ENCODE data around the gene DNAI2.
"Not testable (repeated sequence)": the region's sequence is repeated elsewhere in the genome, so short reads cannot be mapped to it uniquely, and the experiment has no call there.

The DNAI2 gene

GRCh38 chr17:74245145-74245831, 28.7 kb upstream of the DNAI2 start:
- DNase-seq, result no peak

- DNase-seq, result no peak
Measured at GRCh38 chr17:74245871-74246270, 28.2 kb upstream of the DNAI2 start.

DNA sequence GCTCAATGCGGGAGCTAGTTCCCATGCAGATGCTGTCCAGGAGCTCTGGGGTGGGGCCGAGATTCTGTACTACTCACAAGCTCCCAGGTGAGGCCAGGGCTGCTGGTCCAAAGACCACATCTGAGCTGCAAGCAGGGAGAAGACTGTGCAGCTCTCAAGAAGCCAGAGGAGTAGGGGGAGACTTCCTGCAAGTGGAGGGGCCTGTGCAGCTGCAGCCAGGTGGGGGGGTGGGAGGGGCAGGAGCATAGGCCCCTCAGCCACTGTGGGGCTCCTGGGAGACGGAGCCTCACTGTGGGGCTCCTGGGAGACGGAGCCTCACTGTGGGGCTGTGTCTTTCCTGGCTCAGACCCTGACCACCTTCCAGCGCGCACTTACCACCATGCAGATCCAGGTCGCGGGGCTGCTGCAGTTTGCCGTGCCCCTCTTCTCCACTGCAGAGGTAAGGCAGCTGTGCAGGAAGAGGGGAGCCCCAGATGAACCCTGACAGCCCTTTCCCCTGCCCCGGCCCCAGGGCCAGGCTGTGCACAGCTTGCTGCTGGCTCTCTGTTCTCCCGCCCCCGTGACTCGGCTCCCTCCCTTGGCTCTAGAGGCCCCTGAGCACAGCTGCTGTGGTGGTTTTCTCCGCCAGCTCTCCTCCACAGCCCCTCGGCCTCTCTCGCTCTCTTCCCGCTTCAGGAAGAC, 24.3 kb upstream of the DNAI2 start:
- no peak for DNase-seq

DNA sequence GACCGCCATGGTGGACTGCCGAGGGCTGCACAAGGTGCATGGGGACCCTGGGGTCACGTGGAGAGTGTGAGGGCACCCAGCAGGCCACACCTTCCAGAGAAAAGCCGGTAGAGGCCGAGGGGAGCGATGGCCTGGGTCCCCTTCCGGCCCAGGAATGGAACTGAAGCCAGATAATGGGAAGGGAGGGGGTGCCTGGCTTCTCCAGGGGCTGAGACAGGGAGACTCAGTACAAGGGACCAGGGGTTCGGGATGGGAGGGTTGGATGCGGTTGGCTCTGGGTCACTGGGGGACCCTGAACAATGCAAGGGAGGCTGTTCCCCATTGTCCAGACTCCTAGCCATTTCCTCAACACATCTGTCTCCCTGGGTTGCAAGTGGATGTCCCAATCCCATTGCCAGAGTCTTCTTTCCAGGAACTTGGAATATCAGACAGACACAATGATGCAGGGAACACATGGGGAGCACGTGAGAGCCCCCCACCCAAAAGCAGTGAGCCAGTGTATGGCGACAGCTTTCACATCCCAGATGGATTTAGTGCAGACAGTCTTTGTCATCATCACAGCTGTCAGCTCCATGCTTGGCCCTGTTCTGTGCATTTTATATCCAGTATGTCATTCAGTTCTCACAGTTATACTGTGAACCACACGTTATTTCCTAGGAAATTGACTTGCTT, 23.6 kb upstream of the DNAI2 start:
- no peak for DNase-seq

DNA sequence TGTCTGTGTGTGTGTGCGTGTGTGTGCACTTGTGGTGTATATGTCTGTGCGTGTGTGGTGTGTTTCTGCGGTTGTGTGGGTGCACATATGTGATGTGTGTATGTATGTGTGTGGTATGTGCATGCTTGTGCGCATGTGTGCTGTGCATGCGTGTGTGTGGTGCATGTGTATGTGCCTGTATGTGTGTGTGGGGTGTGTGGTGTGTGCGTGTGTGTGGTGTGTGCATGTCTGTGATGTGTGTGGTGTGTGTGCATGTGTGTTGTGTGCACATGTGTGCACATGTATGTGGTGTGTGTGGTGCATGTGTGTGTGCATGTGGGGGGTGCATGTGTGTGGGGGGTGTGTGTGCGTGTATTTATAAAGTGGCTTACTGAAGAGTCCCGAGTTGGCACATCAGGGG, 23.0 kb upstream of the DNAI2 start:
- DNase-seq, result no peak

DNA sequence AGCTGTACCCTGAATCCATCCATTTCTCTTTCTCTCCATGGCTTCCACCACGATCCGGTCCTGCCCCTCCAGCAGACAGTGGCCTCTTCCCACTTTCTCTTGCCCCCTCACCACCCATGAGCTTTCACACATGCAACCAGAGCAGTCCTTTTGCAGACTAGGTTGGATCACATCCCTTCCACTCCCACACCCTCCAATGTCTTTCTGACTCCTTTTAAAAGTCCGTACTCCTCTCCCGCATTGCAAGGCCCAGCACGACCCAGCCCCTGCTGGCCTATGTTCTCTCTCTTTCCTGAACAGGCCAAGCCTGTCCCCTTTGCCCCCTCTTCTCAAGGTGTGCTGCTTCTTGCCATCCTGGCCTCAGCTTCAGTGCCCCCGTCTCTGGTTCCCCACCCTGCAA, 22.5 kb upstream of the DNAI2 start:
- DNase-seq, result no peak

DNA sequence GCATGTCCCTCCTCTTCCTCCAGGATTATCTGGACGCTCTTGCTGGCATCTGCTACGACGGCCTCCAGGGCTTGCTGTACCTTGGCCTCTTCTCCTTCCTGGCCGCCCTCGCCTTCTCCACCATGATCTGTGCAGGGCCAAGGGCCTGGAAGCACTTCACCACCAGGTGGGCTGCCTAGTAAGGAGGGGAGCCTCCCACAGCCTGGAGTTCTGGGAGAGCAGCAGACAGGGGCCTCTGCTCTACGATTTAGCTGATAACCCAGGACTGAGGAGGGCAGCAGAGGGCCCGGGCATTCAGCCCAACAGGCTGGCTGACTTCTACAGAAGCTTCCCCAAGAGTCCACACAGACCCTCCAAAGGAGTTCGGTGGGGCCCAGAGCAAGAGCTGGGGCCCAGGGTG, 21.8 kb upstream of the DNAI2 start:
- peak; percentile 28 for DNase-seq

GRCh38 chr17:74253036-74253435, 21.0 kb upstream of the DNAI2 start:
- no peak for DNase-seq

DNA sequence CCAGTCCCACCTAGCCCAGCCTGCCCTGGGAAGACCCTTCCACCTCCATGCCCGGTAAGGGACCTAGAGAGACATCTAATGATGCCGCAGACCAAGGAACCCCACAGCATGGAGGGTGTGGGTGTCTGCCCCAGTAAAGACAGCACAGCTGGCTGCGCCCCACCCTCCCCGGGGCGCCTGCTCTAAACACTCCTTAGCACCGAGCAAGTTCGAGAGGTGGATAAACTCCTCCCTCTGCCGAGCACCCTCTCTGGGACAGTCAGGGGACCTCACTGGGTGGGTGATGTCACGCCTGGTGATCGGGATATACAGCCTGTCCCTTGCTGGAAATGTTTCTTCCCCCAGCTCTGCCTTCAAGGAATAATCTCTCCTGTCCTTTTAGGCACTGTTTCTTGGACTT, 16.7 kb upstream of the DNAI2 start:
- no peak for DNase-seq

- DNase-seq, result no peak
Measured at GRCh38 chr17:74259667-74260524, 14.1 kb upstream of the DNAI2 start.

DNA sequence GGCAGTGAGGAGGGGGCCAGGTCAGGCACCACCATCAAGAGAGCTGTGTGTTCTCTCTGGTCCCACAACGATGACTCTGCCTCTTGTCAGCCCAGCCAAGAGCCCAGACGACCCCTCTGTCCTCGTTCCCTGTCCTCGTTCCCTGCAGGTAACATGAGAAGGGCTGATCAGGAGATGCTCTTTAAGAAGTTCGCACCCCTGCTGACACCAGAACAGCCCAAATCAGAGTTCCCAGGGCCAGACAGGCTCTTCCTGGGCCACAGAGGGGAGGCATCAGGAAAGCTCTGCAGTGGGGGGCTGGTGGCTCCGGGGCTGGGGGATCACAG, 13.5 kb upstream of the DNAI2 start:
- DNase-seq, result no peak

DNA sequence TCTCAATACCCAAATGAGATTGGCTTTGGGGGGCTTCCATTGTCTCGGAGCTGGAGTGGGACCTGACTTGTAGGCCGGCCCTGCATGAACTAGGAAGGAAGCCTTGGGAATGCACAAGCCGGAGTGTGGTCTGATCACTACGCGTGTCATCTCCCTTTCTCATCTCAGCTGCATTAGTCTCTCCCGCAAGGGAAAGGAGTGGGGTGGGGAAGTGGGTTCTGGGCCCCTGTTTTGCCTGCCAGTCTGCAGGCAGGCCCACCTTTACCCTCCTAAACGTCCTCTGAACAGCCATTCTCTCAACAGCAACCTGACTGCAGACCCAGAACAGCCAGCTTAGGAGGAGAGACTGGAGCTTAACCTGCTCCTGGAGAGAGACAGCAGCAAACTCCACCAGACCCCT, 11.4 kb upstream of the DNAI2 start:
- no peak for DNase-seq

DNA sequence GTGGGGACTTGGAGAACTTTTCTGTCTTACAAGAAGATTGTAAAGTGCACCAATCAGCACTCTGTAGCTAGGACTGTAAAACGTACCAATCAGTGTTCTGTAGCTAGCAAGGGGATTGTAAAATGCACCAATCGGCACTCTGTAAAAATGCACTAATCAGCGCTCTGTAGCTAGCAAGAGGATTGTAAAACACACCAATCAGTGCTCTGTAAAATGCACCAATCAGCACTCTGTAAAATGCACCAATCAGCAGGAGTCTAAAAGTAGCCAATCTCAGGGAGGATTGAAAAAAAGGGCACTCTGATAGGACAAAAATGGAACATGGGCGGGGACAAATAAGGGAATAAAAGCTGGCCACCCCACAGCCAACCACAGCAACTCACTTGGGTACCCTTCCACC, 7.0 kb upstream of the DNAI2 start:
- not testable (repeated sequence) for DNase-seq

DNA sequence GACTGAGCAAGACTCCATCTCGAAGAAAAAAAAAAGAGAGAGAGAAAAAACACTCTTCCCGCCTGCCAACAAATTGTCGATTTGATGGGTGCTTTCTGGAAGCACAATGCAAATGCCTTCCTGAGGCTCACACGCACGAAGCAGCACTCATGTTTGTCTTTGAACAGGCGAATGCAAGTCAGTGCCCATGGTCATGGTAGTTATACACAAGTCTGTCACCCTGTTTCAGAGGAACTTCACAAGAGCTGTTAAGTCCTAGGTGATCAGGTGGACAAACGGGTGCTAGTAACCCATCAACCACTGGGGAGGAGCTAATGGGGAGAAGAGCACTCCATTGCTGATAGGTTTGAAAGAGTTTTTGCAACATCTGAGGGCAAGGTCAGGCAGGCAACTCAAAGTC, 6.5 kb upstream of the DNAI2 start:
- DNase-seq, result no peak

DNA sequence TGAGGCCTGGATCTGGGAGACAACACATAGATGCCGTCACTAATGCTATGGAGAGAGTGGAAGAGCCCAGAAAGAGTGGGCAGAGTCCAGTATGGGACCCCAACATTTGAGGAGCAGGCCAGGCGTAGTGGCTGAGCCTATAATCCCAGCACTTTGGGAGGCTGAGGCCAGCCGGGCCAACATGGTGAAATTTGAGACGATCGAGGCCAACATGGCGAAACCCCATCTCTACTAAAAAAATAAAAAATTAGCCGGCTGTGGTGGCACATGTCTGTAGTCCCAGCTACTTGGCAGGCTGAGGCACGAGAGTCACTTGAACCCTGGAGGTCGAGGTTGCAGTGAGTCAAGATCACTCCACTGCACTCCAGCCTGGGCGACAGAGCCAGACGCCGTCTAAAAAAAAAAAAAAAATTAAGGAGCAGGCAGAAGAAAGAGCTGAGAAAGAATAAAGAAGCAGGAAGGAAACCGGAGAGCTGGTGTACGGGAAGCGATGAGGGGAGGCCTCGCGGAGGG, 6.0 kb upstream of the DNAI2 start:
- DNase-seq, result no peak

DNA sequence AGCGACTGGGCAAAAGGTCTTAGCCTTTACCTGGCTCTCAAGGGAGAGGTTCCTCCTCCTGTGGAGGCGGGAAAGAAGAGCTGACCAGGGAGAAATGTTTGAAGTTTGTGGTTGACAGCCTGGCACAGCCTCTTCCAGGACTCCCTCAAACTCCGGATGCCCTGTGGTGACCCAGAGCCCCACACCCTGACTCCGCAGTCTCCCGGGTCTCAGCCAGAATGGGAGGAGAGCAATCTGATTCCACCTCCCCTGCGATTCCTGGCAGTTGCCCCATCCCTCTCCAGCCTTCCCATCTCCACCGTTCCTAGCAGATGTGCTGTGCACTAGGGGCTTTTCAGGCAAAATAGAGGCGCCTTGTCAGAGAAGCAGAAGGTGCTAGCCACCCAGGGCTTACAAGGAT, 5.5 kb upstream of the DNAI2 start:
- no peak for DNase-seq

DNA sequence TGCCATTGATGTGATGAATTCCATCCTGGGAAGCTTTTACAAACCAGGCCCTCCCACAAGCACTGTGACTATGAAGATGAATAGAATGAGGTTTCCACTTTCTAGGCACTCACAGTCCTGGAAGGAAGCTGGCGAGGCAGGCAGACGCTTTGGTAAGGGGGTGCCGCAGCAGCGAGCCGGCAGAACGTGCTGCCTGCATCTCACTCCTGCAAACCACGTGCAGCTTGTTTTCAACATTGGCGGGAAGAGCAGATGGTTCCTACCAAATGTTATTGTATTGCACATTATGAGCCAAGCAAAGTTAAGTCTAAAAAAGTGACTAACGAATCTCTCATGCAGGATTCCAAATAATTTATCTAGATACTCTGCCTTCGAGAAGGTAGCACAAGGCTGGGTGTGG, 3.7 kb upstream of the DNAI2 start:
- DNase-seq, result no peak

DNA sequence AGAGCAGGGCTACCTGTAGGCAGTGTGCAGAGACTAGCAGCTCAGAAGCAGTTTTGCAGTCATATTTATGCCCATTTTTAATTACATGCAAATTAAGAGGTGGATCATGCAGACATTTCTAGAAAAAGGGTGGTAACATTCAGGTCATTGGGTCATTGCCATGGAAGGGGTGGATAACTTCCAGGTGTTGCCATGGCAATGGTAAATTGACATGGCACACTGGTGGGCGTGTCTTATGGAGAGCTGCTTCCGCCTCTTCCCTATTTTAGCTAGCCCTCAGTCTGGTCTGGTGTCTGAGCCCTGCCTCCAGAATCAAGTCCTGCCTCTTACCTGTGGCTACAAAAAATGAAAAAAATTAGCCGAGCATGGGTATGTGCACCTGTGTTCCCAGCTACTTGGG, 2.8 kb upstream of the DNAI2 start:
- DNase-seq, result no peak

GRCh38 chr17:74271901-74272561, 2.0 kb upstream of the DNAI2 start:
- no peak for DNase-seq

DNA sequence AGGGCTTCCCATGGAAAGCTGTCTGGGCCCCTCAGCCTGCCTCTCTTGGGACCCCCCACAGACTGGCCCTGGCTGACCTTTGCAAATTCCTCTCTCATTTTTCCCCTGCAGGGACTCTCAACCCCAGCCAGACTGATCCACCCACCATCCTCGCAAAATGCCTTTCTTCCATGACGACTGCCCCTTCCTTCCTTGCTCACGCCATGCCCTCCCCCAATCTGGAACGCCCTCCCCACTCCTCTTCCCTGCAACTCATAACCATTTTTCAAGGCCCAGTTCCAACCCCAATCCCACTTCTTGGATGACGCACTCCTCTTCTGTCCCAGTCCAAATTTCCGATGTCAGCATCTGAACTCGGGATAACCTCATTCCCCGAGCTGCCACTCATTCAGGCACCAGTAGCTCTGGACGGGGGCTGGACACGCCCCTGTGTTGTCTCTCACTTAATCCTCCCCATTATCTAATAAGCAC, 1.3 kb upstream of the DNAI2 start:
- DNase-seq, result no peak

GRCh38 chr17:74274709-74275340, 791 bp downstream of the DNAI2 start:
- peak; percentile 41 for DNase-seq

DNA sequence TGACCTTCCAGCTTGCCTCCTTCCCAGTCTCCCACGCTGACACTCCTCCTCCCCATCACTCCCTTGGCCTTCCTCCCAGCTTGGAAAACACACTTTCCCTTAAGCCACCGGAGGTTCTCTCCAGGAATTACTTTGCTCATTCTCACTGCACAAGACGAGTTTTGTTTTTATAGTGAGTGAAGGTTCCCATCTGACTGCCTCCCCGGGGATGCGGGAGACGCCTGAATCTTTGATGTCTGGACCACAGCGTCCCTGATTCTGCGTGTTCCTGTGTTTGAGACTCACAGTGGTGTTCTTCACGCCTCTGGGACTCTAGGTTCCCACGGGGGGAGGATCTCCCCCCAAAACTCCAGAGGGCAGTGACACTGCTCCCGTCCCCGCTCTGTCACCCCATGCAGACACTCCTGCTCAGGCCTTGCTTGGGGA, 2.0 kb downstream of the DNAI2 start:
- DNase-seq, result no peak
